NT2/D1 (cell line): ENCODE measurements around the gene SOS2.

ENCODE experiments used
- DNase-seq: peaks from one replicate; pipeline ENCODE4 v3.0.0-alpha.2; 2011; ENCODE audit warnings: low read depth, low spot score
- H3K27me3 ChIP-seq: 2 replicates; pipeline ENCODE4 v1.6.0; 2011; ENCODE audit warnings: mild to moderate bottlenecking; ENCODE audit not compliant: insufficient read length, insufficient read depth
- H3K36me3 ChIP-seq: 2 replicates; pipeline ENCODE4 v1.6.1; 2011; ENCODE audit warnings: mild to moderate bottlenecking, low read length, mixed read lengths; ENCODE audit not compliant: insufficient read depth, insufficient read length
- H3K4me1 ChIP-seq: 2 replicates; pipeline ENCODE4 v1.5.1; 2011; ENCODE audit not compliant: insufficient read depth, insufficient read length
- H3K4me3 ChIP-seq: 2 replicates; pipeline ENCODE4 v1.5.1; 2011; ENCODE audit warnings: low read depth; ENCODE audit not compliant: insufficient read length
- H3K9ac ChIP-seq: 2 replicates; pipeline ENCODE4 v1.6.0; 2011; ENCODE audit warnings: low read depth; ENCODE audit not compliant: insufficient read length
- H3K9me3 ChIP-seq: 2 replicates; pipeline ENCODE4 v1.5.1; 2011; ENCODE audit warnings: mild to moderate bottlenecking, low read length; ENCODE audit not compliant: insufficient read depth
- SUZ12 ChIP-seq: IDR thresholded peaks from 2 replicates; pipeline ENCODE4 v1.6.1; 2011; ENCODE audit not compliant: insufficient read length, insufficient read depth; ENCODE audit errors: extremely low read depth
- YY1 ChIP-seq: IDR thresholded peaks from 2 replicates; pipeline ENCODE4 v1.6.1; 2011; ENCODE audit not compliant: insufficient read length, insufficient read depth
- ZNF274 ChIP-seq: IDR thresholded peaks from 2 replicates; pipeline ENCODE4 v1.6.1; 2011; ENCODE audit warnings: mild to moderate bottlenecking, low read depth, low read length

The SOS2 gene

GRCh38 chr14:50093496-50093895 lies 137.9 kb downstream of the SOS2 start:
- DNase-seq, result no peak
- Histone ChIP-seq H3K36me3 (no peaks in the 10 kb centered on the region), H3K4me1 (no peaks in the 10 kb centered on the region), H3K27me3 (no peaks in the 10 kb centered on the region), H3K9ac (no peak overlapping the region), H3K4me3 (no peak overlapping the region), H3K9me3 (no peaks in the 10 kb centered on the region)
- TF ChIP-seq ZNF274 (no peak), SUZ12 (no peak), YY1 (no peak)

- Histone ChIP-seq H3K36me3 (no peaks in the 10 kb centered on the region), H3K9me3 (no peaks in the 10 kb centered on the region), H3K9ac (no peak overlapping the region), H3K27me3 (no peaks in the 10 kb centered on the region), H3K4me1 (peaks cover 4% of the 10 kb centered on the region), H3K4me3 (no peak overlapping the region)
- DNase-seq, result no peak
- no peak for TF ChIP-seq ZNF274
- TF ChIP-seq SUZ12, result no peak
- no peak for TF ChIP-seq YY1
Measured at GRCh38 chr14:50092006-50092555, 139.3 kb downstream of the SOS2 start.

GRCh38 chr14:50091240-50091913 lies 140.0 kb downstream of the SOS2 start:
- H3K9me3 ChIP-seq, result no peaks in the 10 kb centered on the region

GRCh38 chr14:50089208-50089607 lies 142.2 kb downstream of the SOS2 start:
- TF ChIP-seq ZNF274 (no peak), YY1 (no peak), SUZ12 (no peak)

More at GRCh38 chr14:50091240-50091913, 140.0 kb downstream of the SOS2 start:
- no peak for TF ChIP-seq SUZ12
- TF ChIP-seq YY1, result no peak
- no peak for TF ChIP-seq ZNF274
- H3K9ac ChIP-seq, result no peak overlapping the region
- no peak overlapping the region for H3K4me3 ChIP-seq
- no peaks in the 10 kb centered on the region for H3K36me3 ChIP-seq
- no peaks in the 10 kb centered on the region for H3K27me3 ChIP-seq
- H3K4me1 ChIP-seq, result peaks cover 4% of the 10 kb centered on the region
- no peak for DNase-seq

GRCh38 chr14:50088731-50089130 lies 142.6 kb downstream of the SOS2 start:
- peaks cover 4% of the 10 kb centered on the region for H3K4me1 ChIP-seq
- no peaks in the 10 kb centered on the region for H3K9me3 ChIP-seq
- TF ChIP-seq YY1 (no peak), SUZ12 (no peak), ZNF274 (no peak)
- no peak for DNase-seq
- no peaks in the 10 kb centered on the region for H3K36me3 ChIP-seq
- no peaks in the 10 kb centered on the region for H3K27me3 ChIP-seq
- no peak overlapping the region for H3K9ac ChIP-seq
- no peak overlapping the region for H3K4me3 ChIP-seq

More at GRCh38 chr14:50089208-50089607, 142.2 kb downstream of the SOS2 start:
- no peak overlapping the region for H3K9ac ChIP-seq
- no peak overlapping the region for H3K4me3 ChIP-seq
- peaks cover 4% of the 10 kb centered on the region for H3K4me1 ChIP-seq
- no peak for DNase-seq
- no peaks in the 10 kb centered on the region for H3K27me3 ChIP-seq
- H3K36me3 ChIP-seq, result no peaks in the 10 kb centered on the region
- no peaks in the 10 kb centered on the region for H3K9me3 ChIP-seq

GRCh38 chr14:50088117-50088515 lies 143.3 kb downstream of the SOS2 start:
- no peak for DNase-seq
- no peaks in the 10 kb centered on the region for H3K27me3 ChIP-seq
- H3K4me1 ChIP-seq, result peaks cover 4% of the 10 kb centered on the region
- no peaks in the 10 kb centered on the region for H3K36me3 ChIP-seq
- no peaks in the 10 kb centered on the region for H3K9me3 ChIP-seq
- no peak overlapping the region for H3K9ac ChIP-seq
- TF ChIP-seq SUZ12, result no peak
- no peak overlapping the region for H3K4me3 ChIP-seq

- Histone ChIP-seq H3K27me3 (no peaks in the 10 kb centered on the region), H3K9ac (no peak overlapping the region), H3K36me3 (no peaks in the 10 kb centered on the region), H3K4me3 (no peak overlapping the region), H3K9me3 (no peaks in the 10 kb centered on the region), H3K4me1 (peaks cover 4% of the 10 kb centered on the region)
- TF ChIP-seq SUZ12 (no peak), ZNF274 (no peak), YY1 (no peak)
- DNase-seq, result no peak
Measured at GRCh38 chr14:50087341-50088116, 143.8 kb downstream of the SOS2 start.
